Activated T-helper 1 cell treated with anti-CD3 and anti-CD28 coated beads, Interleukin-2, amount 50 U/mL, for 16 hours (primary cell): ENCODE data around the gene SLC22A2.
"Not testable (repeated sequence)": the region's sequence is repeated elsewhere in the genome, so short reads cannot be mapped to it uniquely, and the experiment has no call there.

ENCODE experiments used
- DNase-seq, 2 donors: peaks; one replicate each; pipeline ENCODE4 v3.0.0-alpha.2; 2020; ENCODE audit warnings: low read depth in 1 of 2, low spot score in 1 of 2

SLC22A2 gene

DNA sequence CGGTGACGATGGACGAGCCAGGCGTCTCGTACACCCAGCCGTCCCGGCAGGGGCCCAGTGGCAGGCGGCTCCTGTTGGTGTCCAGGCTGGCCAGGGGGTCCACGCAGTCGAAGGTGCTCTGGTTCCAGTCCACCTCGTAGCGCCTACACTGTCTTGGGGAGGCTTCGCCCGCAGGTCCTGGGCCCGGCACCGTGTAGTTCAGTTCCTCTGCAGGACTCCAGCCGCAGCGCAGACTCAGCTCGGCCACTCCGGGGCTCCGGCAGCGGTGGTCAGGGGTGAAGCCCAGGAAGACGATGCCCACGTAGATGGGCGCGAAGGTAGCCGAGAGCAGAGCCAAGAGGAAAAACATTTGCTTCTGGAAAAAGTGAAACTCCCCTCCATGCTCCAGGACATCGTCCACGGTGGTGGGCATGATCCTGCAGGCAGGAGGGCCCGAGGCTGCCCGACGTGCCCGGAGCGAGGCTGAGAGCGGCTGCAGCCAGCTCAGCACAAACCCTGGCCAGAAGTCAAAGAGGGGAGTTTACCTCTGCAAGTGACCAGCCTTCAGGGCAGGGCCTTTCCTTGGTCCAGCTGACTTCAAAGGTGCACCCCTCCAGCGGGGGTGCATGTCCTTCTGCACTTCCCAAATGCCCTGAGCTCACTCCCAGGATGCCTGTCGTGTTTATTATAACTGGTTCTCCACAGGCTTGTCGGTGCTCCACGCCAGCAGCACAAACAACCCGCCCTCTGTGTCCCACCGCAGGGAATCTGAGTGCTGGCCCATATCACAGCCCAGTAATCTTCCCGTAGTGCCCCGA, at the start of gene SLC22A2:
Gene SLC22A2 (minus strand): TSS at position 476 of the 797 bp plus-strand sequence. CDS start 64 bp downstream, at position 412.
- DNase-seq, result no peak

DNA sequence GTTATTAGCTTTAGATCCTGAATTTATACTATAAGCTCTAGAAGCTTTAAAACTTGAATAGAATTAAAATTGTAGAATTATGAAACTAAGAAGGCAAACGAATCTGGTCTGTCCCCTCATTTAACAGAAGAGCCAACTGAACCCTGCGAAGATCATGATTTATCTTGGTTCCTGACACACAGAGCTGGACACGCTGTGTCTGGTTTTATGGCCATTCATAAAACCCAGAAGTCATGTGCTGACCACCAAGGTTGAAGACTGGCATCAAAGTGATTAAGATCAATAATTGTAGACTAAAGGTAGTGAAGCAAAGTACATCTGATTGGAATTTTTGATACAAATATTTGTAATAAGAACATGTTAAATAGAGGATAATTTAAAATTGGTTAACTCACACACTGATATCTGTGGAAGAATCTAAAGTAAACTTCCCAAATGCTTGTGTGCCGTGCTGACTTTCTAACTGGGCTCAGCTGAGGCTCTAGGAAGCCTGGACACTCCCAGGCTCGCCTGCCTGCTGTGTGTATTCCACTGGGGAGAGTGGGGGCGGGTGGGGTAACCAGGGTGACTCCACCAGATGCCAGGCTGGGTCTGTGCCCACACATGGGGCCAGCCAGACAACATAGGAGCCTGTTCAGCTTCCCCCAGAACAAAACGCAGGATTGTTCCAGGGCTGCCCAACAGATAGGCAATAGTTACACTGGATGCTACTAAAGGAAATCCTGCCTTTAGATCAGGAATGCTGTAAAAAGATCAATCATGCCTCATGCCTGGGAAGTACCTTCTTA, 47.5 kb upstream of the SLC22A2 start:
- DNase-seq, result no peak

DNA sequence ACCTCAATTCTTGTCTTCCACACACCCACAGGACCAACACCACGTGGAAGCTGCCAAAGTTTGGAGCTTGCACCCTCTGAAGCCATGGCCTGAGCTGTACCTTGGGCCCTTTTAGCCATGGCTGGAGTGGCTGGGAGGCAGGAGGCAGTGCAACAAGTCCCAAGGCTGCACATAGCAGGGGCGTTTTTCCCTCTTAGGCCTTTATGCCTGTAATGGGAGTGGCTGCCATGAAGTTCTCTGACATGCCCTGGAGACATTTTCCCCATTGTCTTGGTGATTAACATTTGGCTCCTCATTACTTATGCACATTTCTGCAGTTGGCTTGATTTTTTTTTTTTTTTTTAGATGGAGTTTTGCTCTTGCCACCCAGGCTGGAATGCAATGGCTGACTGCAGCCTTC, 45.2 kb upstream of the SLC22A2 start:
- no peak for DNase-seq

DNA sequence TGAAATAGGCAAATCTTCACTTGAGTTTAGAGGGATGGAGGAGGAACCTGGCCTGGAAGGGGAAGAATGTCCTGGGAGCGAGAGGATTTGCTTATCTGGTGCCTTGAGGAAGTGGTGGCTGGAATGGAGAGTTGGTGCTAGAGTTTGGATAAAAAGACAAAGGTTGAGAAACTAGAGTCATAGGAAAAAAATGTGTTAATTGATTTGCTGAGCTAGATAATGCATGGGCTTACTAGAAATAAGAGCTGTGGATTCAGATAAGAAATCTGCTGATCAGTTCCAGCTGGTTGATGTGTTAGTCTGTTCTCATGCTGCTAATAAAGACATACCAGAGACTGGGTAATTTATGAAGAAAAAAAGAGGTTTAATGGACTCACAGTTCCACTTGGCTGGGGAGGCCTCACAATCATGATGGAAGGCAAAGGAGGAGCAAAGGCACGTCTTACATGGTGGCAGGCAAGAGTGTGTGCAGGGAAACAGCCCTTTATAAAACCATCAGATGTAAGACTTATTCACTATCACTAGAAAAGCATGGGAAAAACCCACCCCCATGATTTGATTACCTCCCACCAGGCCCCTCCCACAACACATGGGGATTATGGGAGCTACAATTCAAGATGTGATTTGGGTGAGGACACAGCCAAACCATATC, 43.9 kb upstream of the SLC22A2 start:
- DNase-seq, result not testable (repeated sequence)

DNA sequence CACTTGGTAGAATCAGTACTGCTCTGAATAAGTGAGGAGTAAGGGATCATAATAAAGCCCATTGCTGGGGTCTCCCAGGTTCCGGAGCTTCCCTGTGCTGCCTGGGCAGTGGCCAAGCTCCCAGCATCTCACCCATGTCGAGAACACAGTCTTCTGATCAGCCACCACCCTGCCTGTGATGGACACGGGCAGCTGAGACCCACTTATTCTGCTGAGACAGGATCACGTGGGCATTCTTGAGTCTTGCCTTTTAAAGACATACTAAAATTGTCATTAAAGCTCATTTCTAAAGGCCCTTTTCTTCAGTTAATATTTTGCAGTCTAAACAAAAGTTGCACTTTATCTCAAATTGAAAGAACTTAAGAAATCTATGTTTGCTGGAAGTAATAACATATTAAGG, 42.7 kb upstream of the SLC22A2 start:
- DNase-seq, result no peak

DNA sequence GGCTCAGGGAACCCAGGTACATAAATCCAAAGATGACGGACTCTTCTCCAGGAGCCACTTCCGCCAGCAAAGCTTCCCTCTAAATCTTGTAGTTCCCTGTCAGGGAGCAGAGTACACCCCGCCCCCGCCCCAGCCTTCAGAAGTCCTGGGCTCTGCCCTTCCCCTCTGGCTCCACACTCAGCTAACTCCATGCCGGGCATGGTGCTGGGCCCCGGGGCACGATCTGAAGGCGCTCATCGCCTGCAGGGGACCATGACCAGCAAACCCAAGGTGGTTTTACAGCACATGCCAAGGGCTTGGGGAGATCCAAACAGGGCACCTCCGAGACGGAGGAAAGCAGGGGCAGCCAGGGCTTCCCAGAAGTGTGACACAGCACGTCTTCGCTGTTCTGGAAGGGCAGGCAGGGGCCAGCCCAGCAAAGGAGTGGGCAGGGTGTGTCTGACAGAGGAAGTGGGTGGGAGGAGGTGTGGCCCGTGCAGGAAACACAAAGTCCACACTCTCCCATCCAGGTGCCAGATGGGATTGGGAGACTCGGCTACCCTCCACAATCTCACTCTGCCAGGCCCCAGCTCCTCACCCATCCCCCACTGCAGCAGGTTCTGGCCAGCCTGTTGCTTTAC, 41.6 kb upstream of the SLC22A2 start:
- no peak for DNase-seq

GRCh38 chr6:160299559-160299958, 40.9 kb upstream of the SLC22A2 start:
- no peak for DNase-seq

- no peak for DNase-seq
These were observed 39.5 kb upstream of the SLC22A2 start for GRCh38 chr6:160298121-160298520.

GRCh38 chr6:160297310-160297709, 38.7 kb upstream of the SLC22A2 start:
- DNase-seq, result no peak

GRCh38 chr6:160293844-160294243, 35.2 kb upstream of the SLC22A2 start:
- no peak for DNase-seq

GRCh38 chr6:160285541-160286105, 27.0 kb upstream of the SLC22A2 start:
- no peak for DNase-seq

DNA sequence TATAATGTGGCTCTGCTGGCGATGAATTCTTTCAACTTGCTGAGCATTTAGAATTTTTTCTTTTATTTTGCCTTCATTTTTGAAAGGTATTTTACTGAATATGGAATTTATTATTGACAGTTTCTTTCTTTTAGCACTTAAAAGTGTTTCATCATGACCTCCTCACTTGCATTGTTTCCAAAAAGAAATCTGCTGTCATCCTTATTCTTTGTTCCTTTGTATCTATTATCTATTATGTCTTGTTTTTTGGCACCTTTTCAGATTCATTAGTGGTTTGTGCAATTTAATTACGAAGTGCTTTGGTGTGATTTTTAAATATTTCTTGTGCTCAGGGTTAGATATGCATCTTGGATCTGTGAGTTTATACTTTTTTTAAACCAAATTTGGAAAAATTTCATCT, 26.0 kb upstream of the SLC22A2 start:
- no peak for DNase-seq

DNA sequence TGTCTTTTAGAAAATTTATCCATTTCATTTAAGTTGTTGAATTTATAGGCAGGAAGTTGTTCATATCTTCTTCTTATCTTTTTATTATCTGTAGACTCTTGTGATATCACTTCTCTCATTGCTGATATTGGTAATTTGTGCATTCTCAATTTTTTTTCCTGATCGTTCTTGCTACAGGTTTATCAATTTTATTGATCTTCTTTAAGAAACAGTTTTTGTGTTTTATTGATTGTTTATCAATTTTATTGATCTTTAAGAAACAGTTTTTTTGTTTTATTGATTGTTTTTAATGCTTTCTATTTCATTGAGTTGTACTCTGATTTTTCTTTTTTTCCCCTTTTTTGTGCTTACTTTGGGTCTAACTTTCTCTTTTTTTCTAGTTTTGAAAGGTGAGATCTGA, 23.8 kb upstream of the SLC22A2 start:
- DNase-seq, result no peak

GRCh38 chr6:160279850-160280249, 21.2 kb upstream of the SLC22A2 start:
- DNase-seq, result no peak

- no peak for DNase-seq
These were observed 20.2 kb upstream of the SLC22A2 start for GRCh38 chr6:160278786-160279310.

DNA sequence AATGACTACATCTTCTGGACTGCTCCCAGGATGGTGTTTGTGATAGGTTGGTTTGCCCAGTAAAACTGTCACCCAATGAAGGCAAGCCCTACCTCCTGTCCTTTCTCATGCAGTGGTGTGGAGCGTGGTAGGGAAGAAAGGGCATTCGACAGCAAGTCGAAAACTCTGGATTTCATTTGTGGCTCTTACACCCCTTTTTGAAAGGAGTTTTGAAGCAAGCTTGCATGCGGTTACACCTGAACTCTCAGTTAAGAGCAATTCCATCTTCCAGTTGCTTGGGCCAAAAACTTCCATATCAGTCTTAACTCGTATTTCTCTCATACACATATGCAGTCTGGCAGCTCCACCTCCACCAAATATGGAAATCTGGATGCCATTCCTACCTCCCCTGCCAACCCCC, 19.7 kb upstream of the SLC22A2 start:
- no peak for DNase-seq

DNA sequence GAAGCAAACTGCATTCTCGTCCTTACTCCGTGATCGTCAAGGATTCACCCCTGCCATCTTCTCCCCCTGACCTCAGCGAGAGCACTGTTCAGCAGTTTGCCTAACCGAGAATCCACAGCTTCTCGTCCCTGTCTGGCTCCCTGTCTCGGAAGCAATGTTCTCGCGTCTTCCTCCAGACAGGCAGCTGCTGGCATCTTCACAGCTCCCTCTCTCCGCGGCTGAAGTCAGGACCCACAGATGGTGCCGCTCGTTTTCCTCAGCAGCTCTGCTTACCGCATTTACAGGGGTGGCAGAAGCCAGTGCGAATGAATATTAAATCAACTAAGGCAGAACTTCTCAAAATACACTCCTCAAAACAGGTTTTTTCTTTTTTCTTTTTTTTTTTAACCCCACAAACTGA, 18.9 kb upstream of the SLC22A2 start:
- DNase-seq, result no peak

GRCh38 chr6:160277144-160277543, 18.5 kb upstream of the SLC22A2 start:
- DNase-seq, result no peak

DNA sequence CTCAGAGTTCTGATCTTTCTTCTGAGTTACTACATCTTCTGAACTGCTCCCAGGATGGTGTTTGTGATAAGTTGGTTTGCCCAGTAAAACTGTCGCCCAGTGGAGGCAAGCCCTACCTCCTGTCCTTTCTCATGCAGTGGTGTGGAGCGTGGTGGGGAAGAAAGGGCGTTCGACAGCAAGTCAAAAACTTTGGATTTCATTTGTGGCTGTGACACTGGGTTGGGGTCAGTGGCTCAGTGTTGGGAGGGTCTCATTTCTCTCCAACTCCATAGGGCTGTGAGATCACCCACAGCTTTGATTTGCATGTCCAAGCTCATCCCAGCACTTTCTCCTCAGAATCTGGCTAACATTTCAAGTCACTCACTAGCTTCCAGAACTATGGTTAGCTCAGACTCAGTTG, 17.5 kb upstream of the SLC22A2 start:
- no peak for DNase-seq

DNA sequence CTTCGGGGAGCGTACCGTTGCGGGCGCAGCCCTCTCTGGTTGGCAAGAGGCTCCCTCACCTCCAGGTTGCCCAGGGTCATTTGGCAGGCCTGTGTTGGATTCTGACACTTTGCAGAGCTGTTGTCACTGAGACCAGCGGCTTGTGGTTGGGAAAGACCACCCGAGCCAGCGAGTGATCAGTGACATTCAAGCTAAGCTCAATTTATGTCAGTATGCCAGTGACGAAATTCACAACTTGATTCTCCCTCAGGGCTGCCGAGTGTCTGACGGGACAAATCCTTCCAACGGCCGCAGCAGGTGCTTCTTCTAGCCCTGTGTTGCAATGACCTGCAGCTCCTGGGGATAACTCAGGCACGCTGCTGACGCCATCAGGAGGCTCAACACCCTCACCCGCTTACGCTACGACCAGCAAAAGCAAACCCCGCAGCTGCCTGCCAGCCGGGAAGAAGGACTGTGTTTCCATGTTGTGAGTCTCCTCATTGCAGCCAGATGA, 16.9 kb upstream of the SLC22A2 start:
- no peak for DNase-seq
